WTC11 (cell line): Measurements from ENCODE around the gene PRKN.

Experiments
- CREB1 ChIP-seq: sonication (generic); formaldehyde crosslinking; IDR thresholded peaks from 2 replicates; pipeline ENCODE4 v1.8.0; 2023; ENCODE audit warnings: mild to moderate bottlenecking, missing genetic modification reagents
- JUN ChIP-seq: sonication (generic); formaldehyde crosslinking; IDR thresholded peaks from 2 replicates; pipeline ENCODE4 v1.8.0; 2023; ENCODE audit warnings: mild to moderate bottlenecking, missing genetic modification reagents
- NFYB ChIP-seq: sonication (generic); formaldehyde crosslinking; conservative IDR thresholded peaks from 2 replicates; pipeline ENCODE4 v1.8.0; 2022; ENCODE audit warnings: low read depth, missing genetic modification reagents
- NR3C1 ChIP-seq: sonication (generic); formaldehyde crosslinking; conservative IDR thresholded peaks from 2 replicates; pipeline ENCODE4 v1.8.1; 2023; ENCODE audit warnings: low read depth, mild to moderate bottlenecking, missing genetic modification reagents
- SMAD3 ChIP-seq: sonication (generic); formaldehyde crosslinking; IDR thresholded peaks from 2 replicates; pipeline ENCODE4 v1.8.0; 2022; ENCODE audit warnings: missing genetic modification reagents, mild to moderate bottlenecking, borderline replicate concordance
- TEAD1 ChIP-seq: sonication (generic); formaldehyde crosslinking; IDR thresholded peaks from 2 replicates; pipeline ENCODE4 v1.8.0; 2022; ENCODE audit warnings: mild to moderate bottlenecking, missing genetic modification reagents
- TEAD4 ChIP-seq: sonication (generic); formaldehyde crosslinking; IDR thresholded peaks from 2 replicates; pipeline ENCODE4 v1.8.0; 2022; ENCODE audit warnings: mild to moderate bottlenecking, missing genetic modification reagents
- ZNF232 ChIP-seq: sonication (generic); formaldehyde crosslinking; IDR thresholded peaks from 2 replicates; pipeline ENCODE4 v1.8.0; 2022; ENCODE audit warnings: mild to moderate bottlenecking, missing genetic modification reagents
- ZNF317 ChIP-seq: sonication (generic); formaldehyde crosslinking; IDR thresholded peaks from 2 replicates; pipeline ENCODE4 v1.8.1; 2023; ENCODE audit warnings: low read depth, mild to moderate bottlenecking, moderate library complexity, missing genetic modification reagents, borderline replicate concordance
- TF ChIP-seq, protein P1 (sequence below): fragments of 200-600 bp; IDR thresholded peaks from 2 replicates; pipeline ENCODE4 v1.8.0; 2022; ENCODE audit warnings: antibody characterized with exemption
- TF ChIP-seq, protein P2 (sequence below): sonication (generic); formaldehyde crosslinking; IDR thresholded peaks from 2 replicates; pipeline ENCODE4 v1.8.1; 2022; ENCODE audit warnings: low read depth, mild to moderate bottlenecking, moderate library complexity, missing genetic modification reagents, borderline replicate concordance

DNA sequence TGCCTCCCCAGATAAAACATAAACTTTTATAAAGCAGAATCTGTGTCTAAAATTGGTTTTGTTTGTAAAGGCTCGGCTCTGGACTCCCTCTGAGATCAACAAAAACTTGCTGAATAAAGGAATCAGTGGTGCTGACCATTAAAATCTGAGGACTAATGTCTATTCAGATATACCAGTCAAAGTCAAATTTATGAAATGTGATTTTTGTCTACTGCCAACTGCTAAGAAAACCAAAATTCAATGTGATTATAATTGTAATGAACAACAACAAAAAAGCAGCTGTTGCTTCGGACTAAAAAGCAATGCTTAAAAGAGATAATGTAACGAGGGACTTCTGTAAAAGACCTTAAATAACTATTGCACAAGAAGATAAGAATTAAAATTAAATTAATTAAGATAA lies 26.6 kb downstream of the PRKN start:
- TF ChIP-seq, protein P1, sequence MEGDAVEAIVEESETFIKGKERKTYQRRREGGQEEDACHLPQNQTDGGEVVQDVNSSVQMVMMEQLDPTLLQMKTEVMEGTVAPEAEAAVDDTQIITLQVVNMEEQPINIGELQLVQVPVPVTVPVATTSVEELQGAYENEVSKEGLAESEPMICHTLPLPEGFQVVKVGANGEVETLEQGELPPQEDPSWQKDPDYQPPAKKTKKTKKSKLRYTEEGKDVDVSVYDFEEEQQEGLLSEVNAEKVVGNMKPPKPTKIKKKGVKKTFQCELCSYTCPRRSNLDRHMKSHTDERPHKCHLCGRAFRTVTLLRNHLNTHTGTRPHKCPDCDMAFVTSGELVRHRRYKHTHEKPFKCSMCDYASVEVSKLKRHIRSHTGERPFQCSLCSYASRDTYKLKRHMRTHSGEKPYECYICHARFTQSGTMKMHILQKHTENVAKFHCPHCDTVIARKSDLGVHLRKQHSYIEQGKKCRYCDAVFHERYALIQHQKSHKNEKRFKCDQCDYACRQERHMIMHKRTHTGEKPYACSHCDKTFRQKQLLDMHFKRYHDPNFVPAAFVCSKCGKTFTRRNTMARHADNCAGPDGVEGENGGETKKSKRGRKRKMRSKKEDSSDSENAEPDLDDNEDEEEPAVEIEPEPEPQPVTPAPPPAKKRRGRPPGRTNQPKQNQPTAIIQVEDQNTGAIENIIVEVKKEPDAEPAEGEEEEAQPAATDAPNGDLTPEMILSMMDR, result no peak
- TF ChIP-seq ZNF232 (CRISPR knock-in tag), result no peak
- TF ChIP-seq TEAD4 (CRISPR knock-in tag), result no peak
- TF ChIP-seq, protein P2, sequence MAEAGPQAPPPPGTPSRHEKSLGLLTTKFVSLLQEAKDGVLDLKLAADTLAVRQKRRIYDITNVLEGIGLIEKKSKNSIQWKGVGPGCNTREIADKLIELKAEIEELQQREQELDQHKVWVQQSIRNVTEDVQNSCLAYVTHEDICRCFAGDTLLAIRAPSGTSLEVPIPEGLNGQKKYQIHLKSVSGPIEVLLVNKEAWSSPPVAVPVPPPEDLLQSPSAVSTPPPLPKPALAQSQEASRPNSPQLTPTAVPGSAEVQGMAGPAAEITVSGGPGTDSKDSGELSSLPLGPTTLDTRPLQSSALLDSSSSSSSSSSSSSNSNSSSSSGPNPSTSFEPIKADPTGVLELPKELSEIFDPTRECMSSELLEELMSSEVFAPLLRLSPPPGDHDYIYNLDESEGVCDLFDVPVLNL (CRISPR knock-in tag), result no peak
- TF ChIP-seq ZNF317 (CRISPR knock-in tag), result no peak
- TF ChIP-seq CREB1, result no peak
- no peak for TF ChIP-seq JUN (CRISPR knock-in tag)
- TF ChIP-seq SMAD3 (CRISPR knock-in tag), result no peak
- TF ChIP-seq NR3C1 (CRISPR knock-in tag), result no peak
- no peak for TF ChIP-seq NFYB (CRISPR knock-in tag)
- TF ChIP-seq TEAD1 (CRISPR knock-in tag), result no peak
